GM12892 (cell line): ENCODE data around the gene TMEM179.

Source experiments
- POLR2A ChIP-seq: IDR thresholded peaks from 2 replicates; pipeline ENCODE4 v1.6.1; 2011; ENCODE audit warnings: low read depth, low read length, control low read depth
- POLR2AphosphoS5 ChIP-seq: IDR thresholded peaks from 2 replicates; pipeline ENCODE4 v1.6.1; 2011; ENCODE audit warnings: low read depth, low read length, control low read depth
- TAF1 ChIP-seq: IDR thresholded peaks from 2 replicates; pipeline ENCODE4 v1.6.1; 2011; ENCODE audit warnings: low read depth, mild to moderate bottlenecking, control low read depth, low read length, borderline replicate concordance

- TF ChIP-seq POLR2AphosphoS5, result no peak
- no peak for TF ChIP-seq POLR2A
- no peak for TF ChIP-seq TAF1
These were observed 13.5 kb downstream of the TMEM179 start for GRCh38 chr14:104591031-104591430.
